HG03354 (cell line): Measurements from ENCODE around the gene CYBC1.

ENCODE experiments used
- ATAC-seq: cut with Tn5 transposase; IDR thresholded peaks from one replicate; pipeline ENCODE4 v1.9.1; 2021; ENCODE audit warnings: mild to moderate bottlenecking; ENCODE audit not compliant: unreplicated experiment, poor library complexity, severe bottlenecking

Gene CYBC1

DNA sequence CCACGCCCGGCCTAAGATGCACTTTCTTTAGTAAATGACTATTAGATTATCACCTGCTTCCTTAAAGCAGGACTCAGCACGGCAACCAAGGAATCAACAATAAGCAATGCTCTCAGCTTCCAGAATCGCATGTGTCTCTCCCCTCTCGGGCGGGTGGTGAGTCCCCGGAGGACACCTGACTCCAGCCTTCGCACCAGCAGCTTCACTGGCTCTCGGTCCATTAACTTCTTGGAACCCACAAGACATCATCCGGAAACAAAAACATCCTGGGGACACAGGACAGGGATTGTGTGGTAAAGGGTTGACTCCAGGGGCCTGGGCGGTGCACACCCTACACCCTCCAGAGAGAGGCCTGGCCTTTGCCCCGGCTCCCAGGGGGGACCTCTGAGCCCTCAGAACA is 56.3 kb downstream of the CYBC1 start:
- ATAC-seq: no peak

DNA sequence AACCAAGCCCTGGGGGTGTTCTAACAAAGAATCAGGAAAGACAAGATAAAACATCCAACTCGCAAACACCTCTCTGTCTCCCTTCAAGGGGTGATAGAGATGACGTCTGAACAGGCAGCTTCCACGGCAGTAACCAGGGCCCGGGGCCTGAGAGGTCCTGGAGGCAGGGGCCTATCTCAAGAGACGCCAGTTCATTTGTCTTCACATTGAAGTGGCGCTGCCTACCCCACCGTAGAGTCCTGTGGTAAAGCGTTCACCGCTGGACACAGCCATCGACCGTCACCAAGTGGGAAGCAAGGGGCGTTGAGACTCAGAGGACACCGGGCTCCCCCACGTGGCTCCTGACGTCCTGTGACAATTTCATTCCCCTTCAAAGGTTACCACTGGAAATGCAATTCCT is 57.6 kb downstream of the CYBC1 start:
- no peak for ATAC-seq
